HEK293 (cell line): Measurements from ENCODE around the gene MAMDC2.

Experiments
- CTCF ChIA-PET: fragments of 350-600 bp; formaldehyde crosslinking; extraction: SDS; loops from one replicate; lab custom pipeline; 2021; ENCODE audit warnings: antibody characterized with exemption; lab: Yijun Ruan, JAX
- POLR2A ChIA-PET: fragments of 300-600 bp; formaldehyde crosslinking; extraction: SDS; loops from one replicate; lab custom pipeline; 2020; ENCODE audit warnings: antibody characterized with exemption, inconsistent platforms; lab: Yijun Ruan, JAX
- H3K27ac ChIP-seq: fragments of 200-500 bp; sonication (Bioruptor generic); 2 replicates; pipeline ENCODE4 v1.5.1; 2014; ENCODE audit warnings: low read depth, low read length, control low read depth, inconsistent platforms; ENCODE audit errors: extremely low read depth
- H3K36me3 ChIP-seq, 2 experiments: fragments of 200-500 bp in 1 of 2; sonication (Bioruptor generic) in 1 of 2; 1 replicate in 1 of 2; 2 replicates in 1 of 2; pipeline ENCODE4 v1.5.1; 2014 to 2017; ENCODE audit warnings: inconsistent platforms in 2 of 2, low read length in 2 of 2; ENCODE audit not compliant: control insufficient read depth in 2 of 2, insufficient read depth in 1 of 2
- H3K4me1 ChIP-seq: fragments of 200-500 bp; sonication (Bioruptor generic); 2 replicates; pipeline ENCODE4 v1.5.1; 2014; ENCODE audit warnings: mild to moderate bottlenecking, low read length, inconsistent platforms; ENCODE audit not compliant: control insufficient read depth, insufficient read depth
- H3K4me3 ChIP-seq: 2 replicates; pipeline ENCODE4 v1.5.1; 2011; ENCODE audit warnings: low read depth, mild to moderate bottlenecking, control low read depth, low read length, moderate library complexity
- H3K9me3 ChIP-seq: fragments of 200-500 bp; sonication (Bioruptor generic); 2 replicates; pipeline ENCODE4 v1.5.1; 2014; ENCODE audit warnings: low read depth, low read length, inconsistent platforms; ENCODE audit not compliant: control insufficient read depth, insufficient read depth
- BCL11A ChIP-seq: fragments of 450-650 bp; formaldehyde crosslinking; IDR thresholded peaks from 2 replicates; pipeline ENCODE4 v1.5.1; 2016; ENCODE audit warnings: low read depth, missing biosample characterization, missing genetic modification characterization
- GLIS2 ChIP-seq: fragments of 450-650 bp; formaldehyde crosslinking; IDR thresholded peaks from 2 replicates; pipeline ENCODE4 v1.5.1; 2016; ENCODE audit warnings: missing biosample characterization, missing genetic modification characterization
- HOXA7 ChIP-seq: sonication (generic); formaldehyde crosslinking; IDR thresholded peaks from 2 replicates; pipeline ENCODE4 v1.8.1; 2022; ENCODE audit warnings: missing genetic modification reagents, borderline replicate concordance
- PRDM1 ChIP-seq: fragments of 450-650 bp; formaldehyde crosslinking; IDR thresholded peaks from 2 replicates; pipeline ENCODE4; 2016; ENCODE audit warnings: missing biosample characterization, missing genetic modification characterization
- TCF7L2 ChIP-seq: IDR thresholded peaks from 2 replicates; pipeline ENCODE4 v1.6.1; 2011; ENCODE audit warnings: low read depth, mild to moderate bottlenecking, inconsistent platforms, low read length, moderate library complexity, borderline replicate concordance
- ZNF404 ChIP-seq: fragments of 450-650 bp; formaldehyde crosslinking; IDR thresholded peaks from 2 replicates; pipeline ENCODE4 v1.5.1; 2017; ENCODE audit warnings: missing biosample characterization, missing genetic modification characterization
- ZNF416 ChIP-seq: fragments of 450-650 bp; formaldehyde crosslinking; IDR thresholded peaks from 2 replicates; pipeline ENCODE4 v1.5.1; 2016; ENCODE audit warnings: missing biosample characterization, missing genetic modification characterization
- ZNF488 ChIP-seq: fragments of 450-650 bp; formaldehyde crosslinking; IDR thresholded peaks from 2 replicates; pipeline ENCODE4 v1.5.1; 2016; ENCODE audit warnings: missing biosample characterization, missing genetic modification characterization
- ZNF548 ChIP-seq: fragments of 450-650 bp; formaldehyde crosslinking; IDR thresholded peaks from 2 replicates; pipeline ENCODE4 v1.5.1; 2016; ENCODE audit warnings: missing biosample characterization, missing genetic modification characterization
- ZNF600 ChIP-seq: fragments of 450-650 bp; formaldehyde crosslinking; IDR thresholded peaks from 2 replicates; pipeline ENCODE4 v1.5.1; 2016; ENCODE audit warnings: missing biosample characterization, missing genetic modification characterization
- ZNF610 ChIP-seq: fragments of 450-650 bp; formaldehyde crosslinking; IDR thresholded peaks from 2 replicates; pipeline ENCODE4 v1.5.1; 2016; ENCODE audit warnings: missing biosample characterization, missing genetic modification characterization, borderline replicate concordance
- ZNF629 ChIP-seq: fragments of 450-650 bp; formaldehyde crosslinking; IDR thresholded peaks from 2 replicates; pipeline ENCODE4 v1.5.1; 2017; ENCODE audit warnings: missing biosample characterization, missing genetic modification characterization
- ZNF747 ChIP-seq: fragments of 450-650 bp; formaldehyde crosslinking; IDR thresholded peaks from 2 replicates; pipeline ENCODE4 v1.5.1; 2016; ENCODE audit warnings: missing biosample characterization, missing genetic modification characterization
- ZNF785 ChIP-seq: fragments of 450-650 bp; formaldehyde crosslinking; IDR thresholded peaks from 2 replicates; pipeline ENCODE4 v1.5.1; 2016; ENCODE audit warnings: missing biosample characterization, missing genetic modification characterization
- ZSCAN5A ChIP-seq: fragments of 450-650 bp; formaldehyde crosslinking; IDR thresholded peaks from 2 replicates; pipeline ENCODE4 v1.5.1; 2016; ENCODE audit warnings: missing biosample characterization, missing genetic modification characterization
- TF ChIP-seq, protein P1 (sequence below): fragments of 450-650 bp; formaldehyde crosslinking; IDR thresholded peaks from 2 replicates; pipeline ENCODE4 v1.5.1; 2017; ENCODE audit warnings: missing biosample characterization, missing genetic modification characterization

MAMDC2 gene

DNA sequence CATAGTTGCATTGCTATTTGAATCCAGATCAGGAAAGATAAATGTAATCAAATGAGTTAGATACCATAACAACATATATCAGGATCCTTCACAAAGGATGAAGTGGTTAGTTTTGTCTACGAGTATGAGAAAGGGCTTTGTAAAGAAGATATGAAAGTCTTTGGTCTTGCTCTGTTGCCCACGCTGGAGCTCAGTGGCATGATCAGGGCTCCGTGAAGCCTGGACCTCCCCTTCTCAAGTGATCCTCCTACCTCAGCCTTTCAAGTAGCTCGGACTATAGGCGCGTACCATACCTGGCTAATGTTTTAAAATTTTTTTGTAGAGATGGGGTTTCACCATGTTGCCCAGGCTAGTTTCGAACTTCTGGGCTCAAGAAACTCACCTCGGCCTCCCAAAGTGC, 217.0 kb downstream of the MAMDC2 start (continued):
- TF ChIP-seq, protein P1, sequence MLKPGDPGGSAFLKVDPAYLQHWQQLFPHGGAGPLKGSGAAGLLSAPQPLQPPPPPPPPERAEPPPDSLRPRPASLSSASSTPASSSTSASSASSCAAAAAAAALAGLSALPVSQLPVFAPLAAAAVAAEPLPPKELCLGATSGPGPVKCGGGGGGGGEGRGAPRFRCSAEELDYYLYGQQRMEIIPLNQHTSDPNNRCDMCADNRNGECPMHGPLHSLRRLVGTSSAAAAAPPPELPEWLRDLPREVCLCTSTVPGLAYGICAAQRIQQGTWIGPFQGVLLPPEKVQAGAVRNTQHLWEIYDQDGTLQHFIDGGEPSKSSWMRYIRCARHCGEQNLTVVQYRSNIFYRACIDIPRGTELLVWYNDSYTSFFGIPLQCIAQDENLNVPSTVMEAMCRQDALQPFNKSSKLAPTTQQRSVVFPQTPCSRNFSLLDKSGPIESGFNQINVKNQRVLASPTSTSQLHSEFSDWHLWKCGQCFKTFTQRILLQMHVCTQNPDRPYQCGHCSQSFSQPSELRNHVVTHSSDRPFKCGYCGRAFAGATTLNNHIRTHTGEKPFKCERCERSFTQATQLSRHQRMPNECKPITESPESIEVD = no peak
- TF ChIP-seq ZNF488 (tag by site-specific recombination) (no peak), PRDM1 (tag by site-specific recombination) (no peak), ZSCAN5A (tag by site-specific recombination) (no peak)

DNA sequence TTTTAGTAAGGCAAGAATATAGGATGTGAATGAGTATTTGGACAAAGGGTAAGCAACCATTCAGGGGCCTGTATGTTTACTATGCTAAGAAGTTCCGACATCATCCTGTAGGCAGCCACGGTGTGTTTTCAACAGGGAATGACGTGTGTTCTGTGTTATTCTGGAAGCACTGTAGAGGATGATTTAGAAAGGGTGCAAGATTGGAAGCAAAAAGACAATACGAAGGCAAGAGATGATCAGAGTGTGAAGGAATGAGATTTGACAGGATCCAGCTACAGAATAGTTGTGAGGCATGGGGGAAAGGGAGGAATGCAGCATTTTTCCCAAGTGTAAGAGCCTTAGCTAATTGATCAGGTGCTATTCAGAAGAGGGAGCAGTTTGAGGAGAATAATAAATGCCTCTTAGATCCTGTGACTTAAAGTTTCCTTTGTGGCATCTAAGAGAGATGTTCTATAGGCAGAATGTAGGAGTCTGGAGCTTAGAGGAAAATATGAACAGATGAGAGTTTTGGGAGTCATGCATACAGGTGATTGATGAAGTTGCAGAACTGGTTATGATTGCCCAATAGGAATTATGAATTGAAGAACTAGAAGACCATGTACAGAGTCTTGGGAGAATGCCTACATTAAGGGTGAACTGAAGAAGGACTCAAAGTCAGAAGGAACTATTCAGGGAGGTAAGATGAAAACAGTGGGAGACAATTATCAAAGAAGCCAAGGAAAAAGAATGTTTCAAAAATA, 217.7 kb downstream of the MAMDC2 start:
- ChIA-PET POLR2A (no interaction called here), CTCF (no interaction called here)
- peaks cover 32 to 55% of the 10 kb centered on the region in 2 experiments for H3K36me3 ChIP-seq

DNA sequence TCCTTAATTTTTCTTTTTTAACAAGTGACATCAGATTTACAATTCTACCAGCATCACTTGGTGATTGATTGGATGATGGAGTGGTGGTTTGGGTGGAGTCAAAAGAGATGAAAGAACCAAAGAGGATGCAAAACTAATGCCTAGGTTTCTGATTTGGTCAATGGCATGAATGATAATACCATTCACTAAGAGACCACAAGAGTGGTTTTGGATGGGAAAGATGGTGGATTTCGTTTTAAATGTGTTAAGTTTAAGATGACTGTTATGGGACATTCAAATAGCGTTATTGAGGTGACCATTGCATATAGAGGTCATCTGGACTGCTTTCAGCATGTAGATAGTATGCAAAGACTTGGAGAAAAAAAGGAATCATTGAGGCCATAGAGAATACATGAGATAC, 218.7 kb downstream of the MAMDC2 start:
- Histone ChIP-seq H3K36me3 (peaks cover 37 to 66% of the 10 kb centered on the region in 2 experiments), H3K4me3 (no peak overlapping the region), H3K4me1 (0 out of 2 replicates have a peak, but pooled peaks cover under 1% of the 10 kb centered on the region), H3K9me3 (no peaks in the 10 kb centered on the region), H3K27ac (no peak overlapping the region)
- TF ChIP-seq ZNF747 (tag by site-specific recombination) (no peak), ZNF610 (tag by site-specific recombination) (no peak), ZNF416 (tag by site-specific recombination) (no peak), ZNF404 (no peak), GLIS2 (tag by site-specific recombination) (no peak), HOXA7 (no peak), ZNF785 (tag by site-specific recombination) (no peak), TCF7L2 (no peak), BCL11A (no peak)
- TF ChIP-seq, protein P1 = no peak
- CTCF ChIA-PET = interaction anchor here (0.6 kb wide), 1 partner anchor 272 kb away, joined by 3 read pairs; no protein-coding TSS in a partner anchor
- POLR2A ChIA-PET = no interaction called here

More for the DNA sequence above, 217.7 kb downstream of the MAMDC2 start:
- Histone ChIP-seq H3K27ac (no peak overlapping the region), H3K4me1 (peaks cover 3% of the 10 kb centered on the region; the same call in 1 of the 2 replicates), H3K4me3 (no peak overlapping the region), H3K9me3 (no peaks in the 10 kb centered on the region)
- TF ChIP-seq ZNF548 (tag by site-specific recombination) (no peak), ZNF629 (peak; percentile 55), ZNF600 (tag by site-specific recombination) (0 out of 2 replicates have a peak, but pooled peaks have one; percentile 16)
